Loucy (cell line): ENCODE data around the gene CYP21A2.
"Not testable (repeated sequence)": the region's sequence is repeated elsewhere in the genome, so short reads cannot be mapped to it uniquely, and the experiment has no call there.

Experiments used
- CTCF ChIP-seq: fragments of 200-600 bp; sonication (generic); conservative IDR thresholded peaks from 2 replicates; pipeline ENCODE4 v1.5.1; 2014; ENCODE audit warnings: mild to moderate bottlenecking, antibody characterized with exemption, low read length
- EZH2phosphoT487 ChIP-seq: fragments of 200-600 bp; IDR thresholded peaks from 2 replicates; pipeline ENCODE4 v1.6.1; 2018; ENCODE audit warnings: antibody characterized with exemption, mild to moderate bottlenecking, moderate library complexity, borderline replicate concordance

DNA sequence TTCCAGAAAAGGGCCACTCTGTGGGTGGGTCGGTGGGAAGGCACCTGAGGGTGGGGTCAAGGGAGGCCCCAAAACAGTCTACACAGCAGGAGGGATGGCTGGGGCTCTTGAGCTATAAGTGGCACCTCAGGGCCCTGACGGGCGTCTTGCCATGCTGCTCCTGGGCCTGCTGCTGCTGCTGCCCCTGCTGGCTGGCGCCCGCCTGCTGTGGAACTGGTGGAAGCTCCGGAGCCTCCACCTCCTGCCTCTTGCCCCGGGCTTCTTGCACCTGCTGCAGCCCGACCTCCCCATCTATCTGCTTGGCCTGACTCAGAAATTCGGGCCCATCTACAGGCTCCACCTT lies 32.7 kb upstream of the CYP21A2 start:
- TF ChIP-seq EZH2phosphoT487, CTCF: not testable (repeated sequence)
